BJ (cell line): ENCODE results near the gene RAD51B. TPM values are rescaled to one million over a fixed set of nuclear protein-coding genes. Genes with fewer than 3 reads are reported as not detected.

Experiments used
- CTCF ChIA-PET: fragments of 350-600 bp; formaldehyde crosslinking; extraction: SDS; loops from one replicate; lab custom pipeline; 2021; ENCODE audit warnings: antibody characterized with exemption, inconsistent platforms; lab: Yijun Ruan, JAX
- POLR2A ChIA-PET: fragments of 300-600 bp; sonication (Branson Sonifier 250); formaldehyde crosslinking; extraction: SDS; loops from one replicate; lab custom pipeline; 2021; ENCODE audit warnings: antibody characterized with exemption; lab: Charles Lee
- DNase-seq: peaks from one replicate; pipeline ENCODE4 v3.0.0-alpha.2; 2011; ENCODE audit warnings: low read depth
- H3K27me3 ChIP-seq: 2 replicates; pipeline ENCODE4 v1.6.0; 2011; ENCODE audit warnings: low read length; ENCODE audit not compliant: control insufficient read depth, insufficient read depth
- H3K36me3 ChIP-seq: 2 replicates; pipeline ENCODE4 v1.5.1; 2011; ENCODE audit warnings: low read length; ENCODE audit not compliant: control insufficient read depth, insufficient read depth
- H3K4me3 ChIP-seq: 2 replicates; pipeline ENCODE4 v1.5.1; 2011; ENCODE audit warnings: low read depth, mild to moderate bottlenecking, control low read depth, low read length
- CTCF ChIP-seq: IDR thresholded peaks from 2 replicates; pipeline ENCODE4 v1.5.1; 2011; ENCODE audit warnings: low read depth, mild to moderate bottlenecking, control low read depth, inconsistent platforms, low read length, moderate library complexity; ENCODE audit not compliant: insufficient read depth
- polyA plus RNA-seq: library from polyadenylated mRNA; depleted of rRNA; stranded (reverse); fragments of >200 nt; gene quantifications from 2 replicates; pipeline ENCODE4 v1.2.3, GENCODE V29; 2011

The RAD51B gene
- polyA plus RNA-seq, 1 experiment = 5.6 TPM

- no peaks in the 10 kb centered on the region for H3K36me3 ChIP-seq
- CTCF ChIA-PET = interaction anchor here (0.7 to 1.0 kb wide), 4 partner anchors 12 to 199 kb away, joined by 3 read pairs; no protein-coding TSS in a partner anchor
- no peak for DNase-seq
- no peaks in the 10 kb centered on the region for H3K27me3 ChIP-seq
- POLR2A ChIA-PET = no interaction called here
- no peak overlapping the region for H3K4me3 ChIP-seq
- TF ChIP-seq CTCF = no peak
These were observed 913.7 kb downstream of the RAD51B start for GRCh38 chr14:68733086-68733914.

- H3K27me3 ChIP-seq = no peaks in the 10 kb centered on the region
- TF ChIP-seq CTCF = no peak
- ChIA-PET POLR2A (no interaction called here), CTCF (no interaction called here)
- H3K36me3 ChIP-seq = no peaks in the 10 kb centered on the region
- no peak for DNase-seq
- no peak overlapping the region for H3K4me3 ChIP-seq
These were observed 914.7 kb downstream of the RAD51B start for GRCh38 chr14:68734231-68734732.

- ChIA-PET POLR2A (no interaction called here), CTCF (interaction anchor here (0.9 to 1.1 kb wide), 2 partner anchors 10 to 19 kb away, joined by 3 read pairs; no protein-coding TSS in a partner anchor)
- DNase-seq = no peak
- Histone ChIP-seq H3K4me3 (no peak overlapping the region), H3K36me3 (no peaks in the 10 kb centered on the region), H3K27me3 (no peaks in the 10 kb centered on the region)
- TF ChIP-seq CTCF = no peak
These were observed 916.3 kb downstream of the RAD51B start for GRCh38 chr14:68735856-68736255.

- DNase-seq = no peak
- ChIA-PET CTCF (interaction anchor here (0.5 to 0.9 kb wide), 2 partner anchors 9 to 16 kb away, joined by 3 read pairs; no protein-coding TSS in a partner anchor), POLR2A (no interaction called here)
- TF ChIP-seq CTCF = no peak
- H3K27me3 ChIP-seq = no peaks in the 10 kb centered on the region
- no peaks in the 10 kb centered on the region for H3K36me3 ChIP-seq
- H3K4me3 ChIP-seq = no peak overlapping the region
These were observed 916.9 kb downstream of the RAD51B start for GRCh38 chr14:68736471-68736871.

GRCh38 chr14:68737086-68737485 lies 917.5 kb downstream of the RAD51B start:
- no peaks in the 10 kb centered on the region for H3K36me3 ChIP-seq
- no peak for TF ChIP-seq CTCF
- no peak overlapping the region for H3K4me3 ChIP-seq
- ChIA-PET POLR2A (no interaction called here), CTCF (interaction anchor here (0.5 to 1.7 kb wide), 2 partner anchors 13 to 16 kb away, joined by 3 read pairs; no protein-coding TSS in a partner anchor)
- H3K27me3 ChIP-seq = no peaks in the 10 kb centered on the region
- DNase-seq = no peak
